ENCODE measurements around the gene IRF2. TPM values are rescaled to one million over a fixed set of nuclear protein-coding genes. Genes with fewer than 3 reads are reported as not detected.

IRF2 gene
- polyA plus RNA-seq, 1 donor from 2014 or later: 1.4 TPM

DNA sequence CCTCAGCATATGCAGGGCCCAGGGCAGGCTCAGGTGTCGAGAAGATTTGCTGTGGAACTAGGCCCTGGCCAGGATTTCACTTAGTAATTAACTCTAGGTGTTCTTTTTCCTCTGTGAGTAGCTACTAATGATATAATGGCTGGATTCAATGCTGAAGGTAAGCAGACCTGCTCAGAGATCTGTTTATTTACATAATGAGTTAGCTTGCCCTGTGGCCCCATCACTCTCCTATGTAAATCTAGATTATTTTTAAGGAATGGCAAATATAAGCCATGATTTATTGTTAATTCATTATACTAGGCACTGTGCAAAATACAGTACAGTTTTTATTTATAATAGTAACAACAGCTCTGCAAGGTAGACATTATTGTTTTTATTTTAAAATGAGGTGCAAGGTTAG, 117.2 kb downstream of the IRF2 start:
- TF ChIP-seq SMC3 (conservative IDR thresholded peaks at IDR 0.05; ENCODE audit: poor library complexity) (no peak), POLR2AphosphoS5 (IDR thresholded peaks at IDR 0.05) (no peak), EZH2 (IDR thresholded peaks at IDR 0.05; ENCODE audit: borderline replicate concordance, insufficient read depth, low read length, poor library complexity, severe bottlenecking) (no peak), TAF1 (IDR thresholded peaks at IDR 0.05; ENCODE audit: low read depth) (no peak)
- no peak overlapping the region for H2AFZ ChIP-seq (ENCODE audit: low read depth, low read length)

DNA sequence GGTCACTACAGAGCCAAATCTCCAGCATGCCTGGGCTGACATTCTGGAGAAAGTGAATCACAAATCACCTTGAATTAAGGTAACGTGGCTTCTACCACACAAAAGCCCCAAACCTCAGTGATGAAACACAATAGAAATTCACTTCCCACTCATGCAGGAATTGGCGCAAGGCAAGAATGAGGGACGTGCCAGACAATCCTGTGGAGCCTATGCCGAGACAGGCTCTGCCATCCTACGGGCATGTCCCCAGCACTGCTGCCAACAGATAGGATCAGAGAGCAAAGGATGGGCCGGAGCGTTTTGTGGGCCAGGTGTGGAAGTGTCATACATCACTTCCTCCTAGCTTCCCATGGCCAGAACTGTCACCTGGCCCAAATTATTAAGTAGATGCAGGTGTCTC, 118.0 kb downstream of the IRF2 start:
- Histone ChIP-seq H3K27me3 (ENCODE audit: insufficient read depth, low read depth, low read length) (no peaks in the 10 kb centered on the region), H3F3A (ENCODE audit: insufficient read depth, low read length, poor library complexity, severe bottlenecking) (no peaks in the 10 kb centered on the region)
- TF ChIP-seq EZH2 (IDR thresholded peaks at IDR 0.05; ENCODE audit: borderline replicate concordance, insufficient read depth, low read length, poor library complexity, severe bottlenecking) (no peak), TAF1 (IDR thresholded peaks at IDR 0.05; ENCODE audit: low read depth) (no peak), EP300 (conservative IDR thresholded peaks at IDR 0.05; ENCODE audit: poor library complexity, severe bottlenecking) (no peak), RAD21 (conservative IDR thresholded peaks at IDR 0.05) (no peak), SMC3 (conservative IDR thresholded peaks at IDR 0.05; ENCODE audit: poor library complexity) (no peak), POLR2AphosphoS5 (IDR thresholded peaks at IDR 0.05) (no peak), MXI1 (conservative IDR thresholded peaks at IDR 0.05; ENCODE audit: poor library complexity, severe bottlenecking) (no peak)
- TF ChIP-seq, protein P1, sequence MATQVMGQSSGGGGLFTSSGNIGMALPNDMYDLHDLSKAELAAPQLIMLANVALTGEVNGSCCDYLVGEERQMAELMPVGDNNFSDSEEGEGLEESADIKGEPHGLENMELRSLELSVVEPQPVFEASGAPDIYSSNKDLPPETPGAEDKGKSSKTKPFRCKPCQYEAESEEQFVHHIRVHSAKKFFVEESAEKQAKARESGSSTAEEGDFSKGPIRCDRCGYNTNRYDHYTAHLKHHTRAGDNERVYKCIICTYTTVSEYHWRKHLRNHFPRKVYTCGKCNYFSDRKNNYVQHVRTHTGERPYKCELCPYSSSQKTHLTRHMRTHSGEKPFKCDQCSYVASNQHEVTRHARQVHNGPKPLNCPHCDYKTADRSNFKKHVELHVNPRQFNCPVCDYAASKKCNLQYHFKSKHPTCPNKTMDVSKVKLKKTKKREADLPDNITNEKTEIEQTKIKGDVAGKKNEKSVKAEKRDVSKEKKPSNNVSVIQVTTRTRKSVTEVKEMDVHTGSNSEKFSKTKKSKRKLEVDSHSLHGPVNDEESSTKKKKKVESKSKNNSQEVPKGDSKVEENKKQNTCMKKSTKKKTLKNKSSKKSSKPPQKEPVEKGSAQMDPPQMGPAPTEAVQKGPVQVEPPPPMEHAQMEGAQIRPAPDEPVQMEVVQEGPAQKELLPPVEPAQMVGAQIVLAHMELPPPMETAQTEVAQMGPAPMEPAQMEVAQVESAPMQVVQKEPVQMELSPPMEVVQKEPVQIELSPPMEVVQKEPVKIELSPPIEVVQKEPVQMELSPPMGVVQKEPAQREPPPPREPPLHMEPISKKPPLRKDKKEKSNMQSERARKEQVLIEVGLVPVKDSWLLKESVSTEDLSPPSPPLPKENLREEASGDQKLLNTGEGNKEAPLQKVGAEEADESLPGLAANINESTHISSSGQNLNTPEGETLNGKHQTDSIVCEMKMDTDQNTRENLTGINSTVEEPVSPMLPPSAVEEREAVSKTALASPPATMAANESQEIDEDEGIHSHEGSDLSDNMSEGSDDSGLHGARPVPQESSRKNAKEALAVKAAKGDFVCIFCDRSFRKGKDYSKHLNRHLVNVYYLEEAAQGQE (IDR thresholded peaks at IDR 0.05; ENCODE audit: borderline replicate concordance): no peak
- TF ChIP-seq, protein P2, sequence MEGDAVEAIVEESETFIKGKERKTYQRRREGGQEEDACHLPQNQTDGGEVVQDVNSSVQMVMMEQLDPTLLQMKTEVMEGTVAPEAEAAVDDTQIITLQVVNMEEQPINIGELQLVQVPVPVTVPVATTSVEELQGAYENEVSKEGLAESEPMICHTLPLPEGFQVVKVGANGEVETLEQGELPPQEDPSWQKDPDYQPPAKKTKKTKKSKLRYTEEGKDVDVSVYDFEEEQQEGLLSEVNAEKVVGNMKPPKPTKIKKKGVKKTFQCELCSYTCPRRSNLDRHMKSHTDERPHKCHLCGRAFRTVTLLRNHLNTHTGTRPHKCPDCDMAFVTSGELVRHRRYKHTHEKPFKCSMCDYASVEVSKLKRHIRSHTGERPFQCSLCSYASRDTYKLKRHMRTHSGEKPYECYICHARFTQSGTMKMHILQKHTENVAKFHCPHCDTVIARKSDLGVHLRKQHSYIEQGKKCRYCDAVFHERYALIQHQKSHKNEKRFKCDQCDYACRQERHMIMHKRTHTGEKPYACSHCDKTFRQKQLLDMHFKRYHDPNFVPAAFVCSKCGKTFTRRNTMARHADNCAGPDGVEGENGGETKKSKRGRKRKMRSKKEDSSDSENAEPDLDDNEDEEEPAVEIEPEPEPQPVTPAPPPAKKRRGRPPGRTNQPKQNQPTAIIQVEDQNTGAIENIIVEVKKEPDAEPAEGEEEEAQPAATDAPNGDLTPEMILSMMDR (IDR thresholded peaks at IDR 0.05; ENCODE audit: poor library complexity, severe bottlenecking): no peak

More for the DNA sequence above, 117.2 kb downstream of the IRF2 start:
- Histone ChIP-seq H3K27ac (ENCODE audit: low read length) (no peak overlapping the region), H3K9ac (ENCODE audit: low read length) (no peak overlapping the region), H3K9me2 (ENCODE audit: insufficient read depth, low read length) (no peaks in the 10 kb centered on the region), H3K9me3 (ENCODE audit: low read length) (no peaks in the 10 kb centered on the region), H3K4me3 (ENCODE audit: low read length) (no peak overlapping the region), H4K20me1 (ENCODE audit: insufficient read depth) (no peaks in the 10 kb centered on the region), H3F3A (ENCODE audit: insufficient read depth, low read length, poor library complexity, severe bottlenecking) (no peaks in the 10 kb centered on the region), H3K27me3 (ENCODE audit: insufficient read depth, low read depth, low read length) (no peaks in the 10 kb centered on the region), H3K4me2 (ENCODE audit: low read length) (no peak overlapping the region), H3K79me2 (replicated peaks; ENCODE audit: insufficient read depth, low read length) (no peaks in the 10 kb centered on the region), H3K36me3 (ENCODE audit: insufficient read depth, low read length) (no peaks in the 10 kb centered on the region)

More for the DNA sequence above, 118.0 kb downstream of the IRF2 start:
- no peak overlapping the region for H3K27ac ChIP-seq (ENCODE audit: low read length)
- no peak overlapping the region for H3K9ac ChIP-seq (ENCODE audit: low read length)
- H3K9me2 ChIP-seq (ENCODE audit: insufficient read depth, low read length): no peaks in the 10 kb centered on the region
- H3K4me3 ChIP-seq (ENCODE audit: low read length): no peak overlapping the region
- no peaks in the 10 kb centered on the region for H3K9me3 ChIP-seq (ENCODE audit: low read length)
- no peak overlapping the region for H3K4me2 ChIP-seq (ENCODE audit: low read length)
- H3K36me3 ChIP-seq (ENCODE audit: insufficient read depth, low read length): no peaks in the 10 kb centered on the region
- H3K79me2 ChIP-seq (replicated peaks; ENCODE audit: insufficient read depth, low read length): no peaks in the 10 kb centered on the region
- H4K20me1 ChIP-seq (ENCODE audit: insufficient read depth): no peaks in the 10 kb centered on the region
- H2AFZ ChIP-seq (ENCODE audit: low read depth, low read length): no peak overlapping the region
